Measurements from ENCODE around the gene BACH1.

BACH1 gene

GRCh38 chr21:29313662-29314408, 15.1 kb downstream of the BACH1 start:
- no peak for DNase-seq (ENCODE audit: low read depth in 2 of 2)

DNA sequence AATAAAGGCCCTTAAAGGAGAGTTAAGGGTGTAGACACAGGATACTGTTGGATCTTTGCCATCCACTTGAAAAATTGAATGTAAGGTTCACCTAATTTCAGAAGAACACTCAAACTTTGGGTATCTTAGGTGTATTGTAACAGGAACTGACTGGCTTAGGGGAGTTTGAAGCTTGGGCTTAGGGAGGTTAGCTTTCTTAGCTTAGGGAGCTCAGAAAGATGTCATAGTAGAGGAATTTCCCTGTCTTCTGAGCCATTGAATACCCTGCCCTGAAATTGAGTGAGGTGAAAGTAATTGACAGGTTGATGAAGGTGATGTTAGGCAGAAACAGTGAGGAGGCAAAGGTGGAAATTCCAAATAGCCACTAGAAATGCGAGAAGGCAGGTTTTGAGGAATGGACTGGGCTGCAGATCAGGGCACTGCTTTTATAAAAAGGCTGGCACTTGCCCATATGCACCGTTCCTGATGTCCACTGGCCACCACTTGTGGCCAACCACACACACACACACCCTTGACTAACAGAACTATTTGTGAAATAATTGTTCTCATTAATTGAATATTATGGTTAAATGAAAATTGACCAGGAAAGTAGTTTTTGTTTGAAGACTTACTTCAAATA, 16.5 kb downstream of the BACH1 start:
- no peak for DNase-seq (ENCODE audit: low read depth in 2 of 2)

GRCh38 chr21:29316029-29316742, 17.5 kb downstream of the BACH1 start:
- no peak for DNase-seq (ENCODE audit: low read depth in 2 of 2)

- no peak for DNase-seq (ENCODE audit: low read depth in 2 of 2)
Measured at GRCh38 chr21:29316806-29317205, 18.1 kb downstream of the BACH1 start.

- no peak for DNase-seq (ENCODE audit: low read depth in 2 of 2)
Measured at GRCh38 chr21:29318354-29318753, 19.6 kb downstream of the BACH1 start.

- no peak for DNase-seq (ENCODE audit: low read depth in 2 of 2)
Measured at GRCh38 chr21:29320031-29320430, 21.3 kb downstream of the BACH1 start.

- DNase-seq (ENCODE audit: low read depth in 2 of 2): no peak
Measured at GRCh38 chr21:29321217-29321616, 22.5 kb downstream of the BACH1 start.

- no peak for DNase-seq (ENCODE audit: low read depth in 2 of 2)
Measured at GRCh38 chr21:29321932-29322928, 23.5 kb downstream of the BACH1 start.

- DNase-seq (ENCODE audit: low read depth in 2 of 2): no peak
Measured at GRCh38 chr21:29323189-29323588, 24.5 kb downstream of the BACH1 start.

- no peak for DNase-seq (ENCODE audit: low read depth in 2 of 2)
Measured at GRCh38 chr21:29326914-29327554, 28.3 kb downstream of the BACH1 start.

GRCh38 chr21:29329406-29329805, 30.7 kb downstream of the BACH1 start:
- no peak for DNase-seq (ENCODE audit: low read depth in 2 of 2)

DNA sequence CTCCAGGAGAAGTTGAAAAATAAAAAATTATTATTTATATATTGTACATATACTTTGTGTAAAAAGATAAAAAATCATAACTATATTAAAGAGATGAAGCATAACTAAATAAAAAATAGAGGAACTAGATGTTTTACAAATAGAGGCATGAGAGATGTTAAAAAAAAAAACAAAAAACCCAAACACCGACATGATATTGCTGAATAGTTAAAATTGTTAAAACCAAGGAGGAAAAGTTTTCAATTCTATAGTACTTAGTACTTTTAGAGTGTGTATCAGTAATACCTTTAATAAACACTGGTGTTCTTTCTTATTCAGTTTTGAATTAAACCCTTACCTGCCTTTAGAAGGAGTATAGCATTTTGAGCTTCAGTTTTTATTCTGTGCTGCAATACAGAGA, 32.1 kb downstream of the BACH1 start:
- DNase-seq (ENCODE audit: low read depth in 2 of 2): no peak

- no peak for DNase-seq (ENCODE audit: low read depth in 2 of 2)
Measured at GRCh38 chr21:29332461-29333362, 34.0 kb downstream of the BACH1 start.

GRCh38 chr21:29333406-29333805, 34.7 kb downstream of the BACH1 start:
- DNase-seq (ENCODE audit: low read depth in 2 of 2): no peak

DNA sequence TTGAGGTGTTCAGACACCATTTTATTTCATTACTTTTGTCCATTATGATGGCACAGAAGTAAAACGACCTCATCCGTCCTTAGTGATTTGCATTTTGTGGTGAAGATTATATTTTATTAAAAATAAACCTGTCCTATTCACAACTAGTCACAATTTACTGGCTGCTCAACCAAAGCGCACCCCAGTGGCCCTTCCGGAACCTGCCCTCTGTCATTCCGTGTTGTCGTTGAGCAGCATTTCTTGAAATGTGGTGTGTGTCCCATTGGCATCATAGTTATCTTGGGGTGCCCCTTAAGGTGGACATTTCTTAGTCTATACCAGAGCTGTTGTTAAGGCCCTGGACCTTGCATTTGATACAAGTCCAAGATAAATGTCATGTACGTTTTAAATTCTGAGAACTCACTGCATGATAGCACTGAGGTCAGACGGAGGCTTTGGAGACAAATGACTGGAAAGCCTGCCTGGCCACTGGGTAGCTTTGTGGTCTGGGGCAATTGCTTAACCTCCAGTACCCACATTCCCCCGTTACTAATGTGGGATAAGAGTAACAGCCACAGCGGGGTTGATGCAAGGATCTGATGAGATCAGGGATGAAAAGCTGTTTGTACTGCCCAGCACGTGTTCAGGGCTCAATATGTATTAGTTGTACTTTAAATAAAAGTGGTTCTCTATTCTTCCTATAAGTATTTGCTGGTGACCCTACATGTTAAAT, 36.2 kb downstream of the BACH1 start:
- no peak for DNase-seq (ENCODE audit: low read depth in 2 of 2)

- no peak for DNase-seq (ENCODE audit: low read depth in 2 of 2)
Measured at GRCh38 chr21:29335720-29336119, 37.0 kb downstream of the BACH1 start.

GRCh38 chr21:29338256-29338655, 39.5 kb downstream of the BACH1 start:
- no peak for DNase-seq (ENCODE audit: low read depth in 2 of 2)

DNA sequence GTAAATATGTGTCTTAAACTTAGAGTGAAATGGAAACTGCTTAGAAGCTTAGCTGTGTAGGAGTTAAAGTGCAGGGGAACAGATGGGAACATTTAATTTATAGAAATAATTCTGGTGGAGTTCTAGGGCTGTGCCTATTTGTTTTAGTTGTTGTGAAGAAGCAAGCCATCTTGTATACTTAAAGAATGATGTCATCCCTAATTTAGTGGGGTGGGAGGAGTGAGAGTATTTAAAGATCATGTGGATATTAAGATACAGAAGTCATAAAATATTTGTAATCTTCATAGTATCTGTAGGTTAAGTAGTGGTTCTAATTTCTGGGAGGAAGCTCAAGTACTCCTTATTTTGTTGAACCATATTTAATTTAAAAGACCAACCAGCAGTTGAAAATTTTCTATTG, 41.5 kb downstream of the BACH1 start:
- no peak for DNase-seq (ENCODE audit: low read depth in 2 of 2)

- DNase-seq (ENCODE audit: low read depth in 2 of 2): peak; percentile 52 to 64
Measured at GRCh38 chr21:29342363-29342957, 43.7 kb downstream of the BACH1 start.
